ENCODE data around the gene B3GAT2.

GRCh38 chr6:70831427-70831826 is 125.4 kb downstream of the B3GAT2 start:
- TF ChIP-seq CTCF (conservative IDR thresholded peaks at IDR 0.05 in 1 of 2, IDR thresholded peaks at IDR 0.05 in 1 of 2; ENCODE audit: extremely low read depth in 1 of 2, insufficient read depth in 1 of 2, low read depth in 1 of 2, low read length in 2 of 2) (no peak), EZH2 (IDR thresholded peaks at IDR 0.05; ENCODE audit: borderline replicate concordance, low read length) (no peak)

Data from mammary epithelial cell (primary cell).